Measurements from ENCODE around the gene PACSIN1.

The PACSIN1 gene

GRCh38 chr6:34465531-34466241 is at the start of gene PACSIN1:
PACSIN1 (plus strand) TSS chr6:34466076; CDS start chr6:34526306, 60,230 bp downstream.
- no peak for DNase-seq (ENCODE audit: low read depth)

GRCh38 chr6:34416877-34417371 is 49.0 kb upstream of the PACSIN1 start:
- no peak for DNase-seq (ENCODE audit: low read depth)

GRCh38 chr6:34418367-34418766 is 47.5 kb upstream of the PACSIN1 start:
- no peak for DNase-seq (ENCODE audit: low read depth)

- DNase-seq (ENCODE audit: low read depth): no peak
Observed at GRCh38 chr6:34423254-34423653, 42.6 kb upstream of the PACSIN1 start.

GRCh38 chr6:34424200-34425131 is 41.4 kb upstream of the PACSIN1 start:
- DNase-seq (ENCODE audit: low read depth): no peak

GRCh38 chr6:34425132-34425497 is 40.8 kb upstream of the PACSIN1 start:
- DNase-seq (ENCODE audit: low read depth): no peak

- peak; percentile 81 for DNase-seq (ENCODE audit: low read depth)
Observed at GRCh38 chr6:34425498-34426410, 40.1 kb upstream of the PACSIN1 start, which contains the start of gene RPS10. RPS10 (minus strand) TSS chr6:34426069; CDS start chr6:34425221, 848 bp downstream.

GRCh38 chr6:34435916-34436315 is 30.0 kb upstream of the PACSIN1 start:
- DNase-seq (ENCODE audit: low read depth): no peak

- DNase-seq (ENCODE audit: low read depth): no peak
Observed at GRCh38 chr6:34436803-34437643, 28.9 kb upstream of the PACSIN1 start.

GRCh38 chr6:34437644-34437970 is 28.3 kb upstream of the PACSIN1 start:
- DNase-seq (ENCODE audit: low read depth): no peak

GRCh38 chr6:34438705-34439104 is 27.2 kb upstream of the PACSIN1 start:
- no peak for DNase-seq (ENCODE audit: low read depth)

- no peak for DNase-seq (ENCODE audit: low read depth)
Observed at GRCh38 chr6:34439442-34439841, 26.4 kb upstream of the PACSIN1 start.

- no peak for DNase-seq (ENCODE audit: low read depth)
Observed at GRCh38 chr6:34441526-34441925, 24.4 kb upstream of the PACSIN1 start.

- no peak for DNase-seq (ENCODE audit: low read depth)
Observed at GRCh38 chr6:34445313-34445860, 20.5 kb upstream of the PACSIN1 start.

GRCh38 chr6:34447386-34447785 is 18.5 kb upstream of the PACSIN1 start:
- DNase-seq (ENCODE audit: low read depth): no peak

- DNase-seq (ENCODE audit: low read depth): no peak
Observed at GRCh38 chr6:34447910-34448309, 18.0 kb upstream of the PACSIN1 start.

- no peak for DNase-seq (ENCODE audit: low read depth)
Observed at GRCh38 chr6:34451192-34451591, 14.7 kb upstream of the PACSIN1 start.

GRCh38 chr6:34455831-34456230 is 10.0 kb upstream of the PACSIN1 start:
- no peak for DNase-seq (ENCODE audit: low read depth)

GRCh38 chr6:34457382-34457741 is 8.5 kb upstream of the PACSIN1 start:
- no peak for DNase-seq (ENCODE audit: low read depth)

All from stimulated activated CD4-positive, alpha-beta T cell treated with anti-CD3 and anti-CD28 coated beads, Interleukin-2, amount 100 ng/mL, for 4 hours (primary cell).